Osteocyte (in vitro differentiated cells): ENCODE data around the gene UPK3A. TPM values are rescaled to one million over a fixed set of nuclear protein-coding genes. Genes with fewer than 3 reads are reported as not detected.

ENCODE experiments used
- DNase-seq: peaks from one replicate; pipeline ENCODE4 v3.0.0; 2021; ENCODE audit warnings: mixed read lengths; ENCODE audit not compliant: unreplicated experiment; ENCODE audit errors: extremely low spot score
- H3K27ac Mint-ChIP-seq: one replicate; pipeline ENCODE4 v1.8.0; 2021; ENCODE audit warnings: mild to moderate bottlenecking, mixed read lengths; ENCODE audit not compliant: unreplicated experiment
- H3K27me3 Mint-ChIP-seq: one replicate; pipeline ENCODE4 v1.8.0; 2021; ENCODE audit warnings: mixed read lengths; ENCODE audit not compliant: unreplicated experiment
- H3K36me3 Mint-ChIP-seq: one replicate; pipeline ENCODE4 v1.8.0; 2021; ENCODE audit warnings: mixed read lengths; ENCODE audit not compliant: unreplicated experiment
- H3K4me1 Mint-ChIP-seq: one replicate; pipeline ENCODE4 v1.8.0; 2021; ENCODE audit warnings: mixed read lengths; ENCODE audit not compliant: unreplicated experiment
- H3K4me3 Mint-ChIP-seq: one replicate; pipeline ENCODE4 v1.8.0; 2021; ENCODE audit warnings: mild to moderate bottlenecking, moderate library complexity, mixed read lengths; ENCODE audit not compliant: unreplicated experiment
- H3K9me3 Mint-ChIP-seq: one replicate; pipeline ENCODE4 v1.8.0; 2021; ENCODE audit warnings: mixed read lengths; ENCODE audit not compliant: unreplicated experiment
- CTCF ChIP-seq: fragments of 200-600 bp; sonication (generic); IDR thresholded peaks from 2 replicates; pipeline ENCODE4 v1.5.0; 2021; ENCODE audit warnings: antibody characterized with exemption, mild to moderate bottlenecking, moderate library complexity
- total RNA-seq: library from RNA; stranded (reverse); gene quantifications from 2 replicates; pipeline ENCODE4 v1.2.1, GENCODE V29; 2021

Gene UPK3A
- total RNA-seq, 1 donor from 2014 or later, result not detected

GRCh38 chr22:45240810-45241631 lies 43.7 kb upstream of the UPK3A start, which contains the start of gene KIAA0930:
Gene KIAA0930 (minus strand): TSS chr22:45240894. CDS start chr22:45240703, 191 bp downstream.
- no peak for TF ChIP-seq CTCF
- H3K27me3 Mint-ChIP-seq, result no peaks in the 10 kb centered on the region
- H3K27ac Mint-ChIP-seq, result peak within 1 kb of the TSS; percentile 52
- no peaks in the 10 kb centered on the region for H3K9me3 Mint-ChIP-seq
- DNase-seq, result peak; percentile 89
- H3K36me3 Mint-ChIP-seq, result peaks cover 6% of the 10 kb centered on the region
- peaks cover 21% of the 10 kb centered on the region for H3K4me1 Mint-ChIP-seq
- peak within 1 kb of the TSS; percentile 91 for H3K4me3 Mint-ChIP-seq

DNA sequence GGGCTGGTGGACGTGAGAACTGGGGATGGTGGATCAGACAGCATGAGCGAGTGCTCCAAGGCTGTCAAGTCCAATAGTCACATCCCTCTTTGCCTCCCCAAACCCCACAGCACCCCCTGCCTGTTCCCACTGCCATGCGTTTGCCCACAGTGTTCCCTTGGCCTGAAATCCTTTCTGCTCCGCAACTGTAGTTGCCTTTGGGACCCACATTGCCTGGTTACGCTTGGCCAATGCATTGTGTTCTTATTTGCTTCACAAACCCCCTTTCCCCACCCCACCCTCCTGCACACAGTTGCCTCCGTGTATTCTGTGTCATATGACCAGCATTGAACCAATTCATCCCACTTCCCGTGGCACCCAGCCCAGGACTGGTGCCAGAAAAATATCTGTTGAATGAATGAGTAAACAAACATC lies 42.0 kb upstream of the UPK3A start:
- no peak overlapping the region for H3K4me3 Mint-ChIP-seq
- H3K27me3 Mint-ChIP-seq, result no peaks in the 10 kb centered on the region
- no peak for TF ChIP-seq CTCF
- peaks cover 2% of the 10 kb centered on the region for H3K36me3 Mint-ChIP-seq
- no peak for DNase-seq
- H3K27ac Mint-ChIP-seq, result no peak overlapping the region
- H3K4me1 Mint-ChIP-seq, result peaks cover 30% of the 10 kb centered on the region
- H3K9me3 Mint-ChIP-seq, result no peaks in the 10 kb centered on the region

DNA sequence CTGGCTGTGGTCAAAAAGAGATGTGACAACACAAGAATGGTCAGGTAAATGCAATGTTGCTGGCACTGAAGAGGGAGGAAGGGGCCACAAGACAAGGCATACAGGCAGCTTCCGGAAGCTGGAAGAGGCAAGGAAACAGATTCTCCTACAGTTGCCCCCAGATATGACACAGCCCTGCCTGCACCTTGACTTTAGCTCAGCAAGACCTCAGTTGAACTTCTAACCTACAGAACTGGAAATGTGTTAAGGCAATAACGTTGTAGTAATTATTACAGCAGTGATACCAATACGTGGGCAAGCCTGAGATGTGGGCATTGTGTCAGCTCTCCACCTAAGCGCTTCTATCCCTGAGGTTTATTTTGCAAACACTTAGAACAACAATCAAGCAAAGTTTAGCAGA lies 39.8 kb upstream of the UPK3A start:
- H3K9me3 Mint-ChIP-seq, result no peaks in the 10 kb centered on the region
- DNase-seq, result no peak
- H3K27me3 Mint-ChIP-seq, result no peaks in the 10 kb centered on the region
- no peak for TF ChIP-seq CTCF
- H3K4me1 Mint-ChIP-seq, result peaks cover 15% of the 10 kb centered on the region
- no peaks in the 10 kb centered on the region for H3K36me3 Mint-ChIP-seq
- H3K27ac Mint-ChIP-seq, result peak overlapping the region; percentile 97
- H3K4me3 Mint-ChIP-seq, result no peak overlapping the region

DNA sequence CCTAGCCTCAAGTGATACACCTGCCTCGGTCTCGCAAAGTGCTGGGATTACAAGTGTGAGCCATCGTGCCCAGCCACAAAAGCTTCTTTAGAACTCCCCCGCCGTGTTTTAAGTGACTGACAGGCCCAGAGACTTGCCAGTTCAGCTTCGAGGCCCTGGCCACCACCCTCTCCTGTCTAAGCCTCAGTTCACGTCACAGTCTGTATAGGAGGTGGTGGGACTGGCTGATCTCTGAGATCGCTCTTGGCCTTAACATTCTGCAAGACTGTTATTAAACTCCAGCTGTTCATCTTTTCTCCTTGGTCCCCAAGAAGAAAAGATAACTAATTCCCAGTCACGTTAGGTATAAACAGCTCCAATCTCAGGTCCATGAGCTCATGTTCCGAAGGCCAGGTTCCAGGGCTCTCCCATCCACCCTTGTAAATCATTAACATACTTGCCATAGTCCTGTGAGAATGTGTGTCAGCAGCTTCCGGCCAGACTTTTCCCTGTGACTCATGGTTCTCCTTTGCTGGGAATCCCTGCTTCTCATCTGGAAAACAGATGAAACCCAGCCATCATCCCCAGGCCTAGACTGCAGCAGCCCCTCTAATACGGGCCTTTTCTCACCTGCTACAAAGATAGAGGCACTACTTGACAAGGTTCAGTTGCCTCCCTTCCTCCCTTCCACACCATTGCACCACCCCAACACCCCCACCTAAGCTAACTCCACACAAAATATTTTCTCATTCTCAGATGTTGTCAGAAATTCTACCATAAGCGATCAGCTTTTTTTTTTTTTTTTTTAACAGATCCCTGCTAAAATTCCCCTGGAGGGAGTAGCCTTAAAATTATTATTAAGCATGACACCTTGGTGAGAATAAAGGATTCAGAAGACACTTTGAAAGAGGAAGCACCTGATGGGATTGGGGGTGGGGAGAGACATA lies 38.4 kb upstream of the UPK3A start:
- H3K4me1 Mint-ChIP-seq, result peaks cover 15% of the 10 kb centered on the region
- no peak overlapping the region for H3K4me3 Mint-ChIP-seq
- H3K27ac Mint-ChIP-seq, result peak overlapping the region; percentile 97
- H3K36me3 Mint-ChIP-seq, result no peaks in the 10 kb centered on the region
- DNase-seq, result no peak
- no peak for TF ChIP-seq CTCF
- no peaks in the 10 kb centered on the region for H3K27me3 Mint-ChIP-seq
- no peaks in the 10 kb centered on the region for H3K9me3 Mint-ChIP-seq
